Common myeloid progenitor, CD34-positive (primary cell): ENCODE results near the gene PAX3.

Source experiments
- CTCF ChIA-PET: fragments of 350-600 bp; sonication (Branson Sonifier 250); formaldehyde crosslinking; loops from one replicate; lab custom pipeline; 2021; ENCODE audit warnings: antibody characterized with exemption; lab: Charles Lee
- POLR2A ChIA-PET: fragments of 350-600 bp; sonication (Branson Sonifier 250); formaldehyde crosslinking; loops from one replicate; lab custom pipeline; 2021; ENCODE audit warnings: antibody characterized with exemption; lab: Charles Lee
- DNase-seq, 3 donors: peaks; one replicate each; pipeline versions ENCODE4 v3.0.0 to v3.0.0-alpha.2; 2013
- H3K27ac ChIP-seq, 2 experiments: 1 replicate in 1 of 2; 2 replicates in 1 of 2; pipeline ENCODE4 v1.7.0; 2013; ENCODE audit warnings: inconsistent platforms in 2 of 2, low read length in 2 of 2, mild to moderate bottlenecking in 2 of 2, low read depth in 1 of 2, moderate library complexity in 1 of 2; ENCODE audit not compliant: severe bottlenecking in 2 of 2, insufficient read depth in 1 of 2, poor library complexity in 1 of 2
- H3K27me3 ChIP-seq, 5 experiments: replicated peaks in 2 of 5; 1 replicate in 3 of 5; 2 replicates in 2 of 5; pipeline versions ENCODE4 v1.6.1 to v1.7.0; 2013; ENCODE audit warnings: low read length in 4 of 5, mild to moderate bottlenecking in 2 of 5, moderate library complexity in 2 of 5, inconsistent platforms in 1 of 5; ENCODE audit not compliant: insufficient read depth in 5 of 5, control insufficient read depth in 4 of 5
- H3K36me3 ChIP-seq, 4 experiments: 1 replicate in 2 of 4; 2 replicates in 2 of 4; pipeline versions ENCODE4 v1.6.1 to v1.7.0; 2013; ENCODE audit warnings: low read length in 3 of 4, control low read depth in 1 of 4, mild to moderate bottlenecking in 1 of 4; ENCODE audit not compliant: control insufficient read depth in 4 of 4, insufficient read depth in 4 of 4
- H3K4me1 ChIP-seq, 4 experiments: 1 replicate in 3 of 4; 2 replicates in 1 of 4; pipeline versions ENCODE4 v1.6.1 to v1.7.1; 2013; ENCODE audit warnings: low read length in 3 of 4, mild to moderate bottlenecking in 3 of 4, control low read depth in 1 of 4, inconsistent platforms in 1 of 4, moderate library complexity in 1 of 4; ENCODE audit not compliant: control insufficient read depth in 4 of 4, insufficient read depth in 4 of 4; ENCODE audit errors: control extremely low read depth in 1 of 4
- H3K4me3 ChIP-seq, 7 experiments: 1 replicate in 4 of 7; 2 replicates in 3 of 7; pipeline versions ENCODE4 v1.5.1 to v1.7.0; 2013; ENCODE audit warnings: mild to moderate bottlenecking in 7 of 7, low read length in 6 of 7, moderate library complexity in 6 of 7, inconsistent platforms in 2 of 7, low read depth in 2 of 7, control low read depth in 1 of 7; ENCODE audit not compliant: insufficient read depth in 4 of 7, control insufficient read depth in 1 of 7; ENCODE audit errors: extremely low read depth in 1 of 7
- H3K9me3 ChIP-seq, 5 experiments: 1 replicate in 4 of 5; 2 replicates in 1 of 5; pipeline versions ENCODE4 v1.6.1 to v1.7.1; 2013; ENCODE audit warnings: low read length in 4 of 5, mild to moderate bottlenecking in 2 of 5, inconsistent platforms in 1 of 5, low read depth in 1 of 5, moderate library complexity in 1 of 5; ENCODE audit not compliant: control insufficient read depth in 4 of 5, insufficient read depth in 2 of 5; ENCODE audit errors: control extremely low read depth in 1 of 5
- WGBS: methylation state at CpG from one replicate; pipeline ENCODE4 v1.1.5; 2013; ENCODE audit not compliant: insufficient coverage; 5-methylcytosine and 5-hydroxymethylcytosine counted together

Gene PAX3

DNA sequence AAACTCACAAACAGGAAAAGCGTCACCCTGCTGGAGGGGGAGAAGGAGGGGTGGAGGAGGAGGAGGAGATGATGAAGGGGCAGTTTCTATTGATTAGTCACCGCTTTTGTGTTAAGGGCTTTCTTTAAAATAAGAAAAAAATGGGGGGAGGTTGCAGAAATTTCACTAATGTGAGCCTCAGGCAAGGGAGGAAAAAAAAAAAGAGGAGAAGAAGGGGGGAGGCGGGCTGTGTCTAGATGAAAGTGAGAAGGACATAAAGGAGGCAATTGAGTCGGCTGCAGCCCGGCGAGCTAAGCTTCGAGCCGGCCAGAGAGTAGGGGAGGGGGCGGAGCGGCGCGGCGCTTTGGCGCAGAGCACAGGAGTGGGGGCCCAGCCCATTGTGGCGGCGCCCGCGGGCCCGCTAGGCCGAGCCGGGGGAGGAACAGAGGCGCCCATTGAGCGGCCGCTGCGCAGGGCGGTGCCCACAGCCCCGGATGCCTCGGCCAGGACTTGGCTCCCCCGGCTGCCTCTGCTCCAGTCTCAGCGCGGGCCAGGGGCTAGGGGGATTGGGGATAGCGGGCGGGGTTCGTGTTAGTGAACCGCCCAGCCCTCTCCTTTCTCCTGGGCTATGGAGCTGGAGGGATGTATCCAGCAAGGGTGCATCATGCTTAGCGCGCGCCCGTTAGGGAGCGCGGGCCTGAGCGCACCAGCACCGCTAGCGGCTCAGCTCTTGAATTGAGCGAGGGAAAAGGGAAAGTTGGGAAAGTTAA lies 7.9 kb downstream of the PAX3 start:
- no peaks in the 10 kb centered on the region for H3K36me3 ChIP-seq
- no peak overlapping the region for H3K4me3 ChIP-seq
- H3K27ac ChIP-seq = no peak overlapping the region
- POLR2A ChIA-PET = no interaction called here
- CTCF ChIA-PET = interaction anchor here (1.6 to 3.0 kb wide), 2 partner anchors 11 to 23 kb away, joined by 7 to 11 read pairs; no protein-coding TSS in a partner anchor
- WGBS = 5% methylated on average over 19 of the region's 45 CpGs
- H3K9me3 ChIP-seq = no peaks in the 10 kb centered on the region
- no peak for DNase-seq
- peaks cover 0 to 8% (median 6%) of the 10 kb centered on the region in 4 experiments for H3K4me1 ChIP-seq
- H3K27me3 ChIP-seq = peaks cover 44 to 100% (median 66%) of the 10 kb centered on the region in 5 experiments

DNA sequence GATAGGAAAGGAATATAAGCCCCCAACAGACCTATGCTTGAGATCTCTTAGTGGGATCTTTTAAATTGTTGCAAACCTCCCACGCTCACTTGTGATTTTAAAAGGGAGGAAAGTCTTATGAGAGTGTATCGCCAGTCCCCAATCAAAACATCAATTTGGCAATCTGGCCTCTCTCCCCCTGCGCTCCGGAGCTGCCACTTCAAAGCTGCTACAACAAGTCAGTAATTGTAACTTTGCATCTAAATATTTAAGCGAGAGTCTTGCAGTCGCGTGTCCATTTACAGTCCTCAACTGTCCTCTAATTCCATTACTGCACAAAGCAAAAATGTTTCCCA lies 8.4 kb downstream of the PAX3 start:
- WGBS = no CpG with 5 or more reads among the region's 7 CpGs
- Histone ChIP-seq H3K27ac (no peak overlapping the region), H3K4me3 (no peak overlapping the region), H3K9me3 (no peaks in the 10 kb centered on the region), H3K4me1 (peaks cover 0 to 3% (median 1%) of the 10 kb centered on the region in 4 experiments), H3K27me3 (peaks cover 44 to 100% (median 64%) of the 10 kb centered on the region in 5 experiments), H3K36me3 (no peaks in the 10 kb centered on the region)
- DNase-seq = peak in 1 of 3 donors; percentile 22
- CTCF ChIA-PET = no interaction called here
- POLR2A ChIA-PET = no interaction called here

DNA sequence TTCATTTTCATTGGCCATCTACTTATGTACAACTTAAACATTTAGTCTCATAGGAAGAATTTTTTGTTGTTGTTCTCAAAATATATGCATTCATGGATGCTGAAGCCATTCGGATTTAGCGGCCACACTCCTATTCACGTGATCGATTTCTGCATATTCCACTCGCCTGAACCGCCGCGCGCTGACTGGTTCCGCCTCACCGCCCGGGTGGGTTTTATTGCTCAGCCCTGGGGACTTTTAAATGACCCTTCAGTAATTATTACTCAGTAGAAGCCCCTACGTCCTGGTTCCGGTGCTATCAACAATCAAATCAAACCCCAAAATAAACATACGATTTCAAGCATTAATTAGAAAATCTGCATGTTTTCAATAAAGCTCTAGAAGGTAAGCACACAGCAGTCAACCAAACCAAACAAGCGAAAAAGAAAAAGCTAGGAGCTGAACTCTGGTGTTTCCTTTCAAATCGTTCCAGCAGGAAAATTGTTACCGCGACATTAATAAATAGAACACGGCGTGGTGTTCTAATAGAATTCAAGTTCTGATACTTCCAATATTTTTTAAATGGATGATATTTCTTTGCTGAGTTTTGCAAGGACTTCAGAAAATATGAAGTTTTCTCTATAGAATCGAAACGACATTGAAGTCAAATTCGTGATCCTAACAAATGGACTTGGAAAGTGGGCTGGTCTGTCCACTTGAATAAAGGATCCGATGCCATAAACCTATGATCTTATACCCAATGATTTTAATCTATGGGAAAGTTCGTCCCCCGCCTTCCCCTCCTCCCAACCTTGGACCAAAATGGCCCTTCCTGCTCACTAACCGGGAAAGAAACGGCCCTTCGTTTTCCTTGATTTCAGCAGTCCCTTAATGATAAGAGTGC lies 9.3 kb downstream of the PAX3 start:
- Histone ChIP-seq H3K36me3 (no peaks in the 10 kb centered on the region), H3K4me1 (no peaks in the 10 kb centered on the region), H3K9me3 (no peaks in the 10 kb centered on the region), H3K27ac (no peak overlapping the region), H3K4me3 (no peak overlapping the region), H3K27me3 (peaks cover 44 to 100% (median 68%) of the 10 kb centered on the region in 5 experiments)
- no peak for DNase-seq
- 17% methylated on average over 24 of the region's 30 CpGs for WGBS
- POLR2A ChIA-PET = no interaction called here
- CTCF ChIA-PET = interaction anchor here (1.2 kb wide), 2 partner anchors 14 to 24 kb away, joined by 4 read pairs; no protein-coding TSS in a partner anchor

DNA sequence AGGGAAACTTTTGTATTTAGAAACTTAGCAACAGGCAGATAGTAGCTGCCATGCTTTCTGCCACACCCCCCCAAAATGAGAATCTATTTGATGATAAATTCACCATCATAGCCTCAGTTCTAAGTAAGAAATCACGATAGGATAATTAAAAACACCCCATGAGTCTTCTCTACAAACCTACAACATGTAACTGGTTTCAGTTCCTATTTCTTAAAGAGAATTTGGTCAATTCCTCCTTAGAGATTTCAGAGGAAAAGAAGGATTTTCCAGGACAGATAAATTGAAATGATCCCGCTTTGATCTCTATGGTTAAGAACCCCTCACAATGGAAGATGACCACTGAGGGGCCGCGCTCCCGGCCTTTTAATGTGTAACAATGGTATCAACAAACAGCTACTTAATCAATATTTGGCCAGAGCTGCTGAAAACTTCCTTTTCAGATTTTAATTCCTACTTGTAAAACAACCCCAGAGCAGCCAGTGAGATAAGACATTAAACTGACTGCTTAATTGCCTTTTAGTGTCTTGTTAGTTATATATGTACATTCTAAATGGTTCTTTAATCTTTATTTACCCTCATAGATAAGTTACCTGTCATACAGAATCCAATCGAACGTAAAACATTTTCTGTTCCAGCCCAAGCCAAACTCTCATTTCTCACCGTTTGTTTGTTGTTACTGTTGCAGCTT lies 10.1 kb downstream of the PAX3 start:
- no peaks in the 10 kb centered on the region for H3K4me1 ChIP-seq
- peak in 1 of 3 donors; percentile 13 for DNase-seq
- no peak overlapping the region for H3K27ac ChIP-seq
- no peaks in the 10 kb centered on the region for H3K36me3 ChIP-seq
- H3K9me3 ChIP-seq = no peaks in the 10 kb centered on the region
- WGBS = 14% methylated on average over 4 of the region's 8 CpGs
- peaks cover 42 to 100% (median 68%) of the 10 kb centered on the region in 5 experiments for H3K27me3 ChIP-seq
- CTCF ChIA-PET = interaction anchor here (1.2 kb wide), 2 partner anchors 15 to 25 kb away, joined by 4 read pairs; no protein-coding TSS in a partner anchor
- H3K4me3 ChIP-seq = no peak overlapping the region
- POLR2A ChIA-PET = no interaction called here

DNA sequence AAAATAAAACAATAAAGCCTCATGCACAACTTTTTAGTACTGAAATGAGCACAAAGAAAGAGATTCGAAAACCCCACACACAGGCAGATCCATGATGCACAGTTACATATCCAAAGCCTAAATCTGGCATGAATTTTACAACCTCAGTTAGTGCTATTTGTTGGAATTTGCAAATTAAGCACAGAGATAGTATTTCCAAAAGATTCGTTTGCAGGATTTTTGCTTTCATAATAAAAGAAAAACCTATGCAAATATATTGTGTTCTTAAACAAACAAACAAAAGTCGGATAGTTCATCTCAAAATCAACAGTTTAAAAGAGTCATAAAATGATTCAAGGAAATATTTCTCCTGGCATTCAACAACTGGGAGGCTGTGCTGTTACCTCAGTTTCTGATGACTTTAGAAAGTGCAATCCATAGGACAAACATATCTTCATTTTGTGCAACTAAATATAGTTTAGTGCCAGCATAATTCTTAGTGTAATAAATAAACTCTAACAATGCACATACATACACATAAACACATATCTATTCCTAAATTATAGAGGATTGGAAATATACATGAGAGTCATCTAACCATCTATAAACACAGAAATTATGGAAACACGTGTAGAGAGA lies 10.8 kb downstream of the PAX3 start:
- DNase-seq = no peak
- WGBS = no CpG with 5 or more reads among the region's 4 CpGs
- Histone ChIP-seq H3K4me3 (no peak overlapping the region), H3K27ac (no peak overlapping the region), H3K4me1 (no peaks in the 10 kb centered on the region), H3K9me3 (peaks cover 0 to 1% (median 0%) of the 10 kb centered on the region in 5 experiments), H3K36me3 (no peaks in the 10 kb centered on the region), H3K27me3 (peaks cover 39 to 100% (median 70%) of the 10 kb centered on the region in 5 experiments)
- POLR2A ChIA-PET = no interaction called here
- CTCF ChIA-PET = interaction anchor here (1.2 kb wide), 1 partner anchor 16 kb away, joined by 4 read pairs; no protein-coding TSS in a partner anchor

DNA sequence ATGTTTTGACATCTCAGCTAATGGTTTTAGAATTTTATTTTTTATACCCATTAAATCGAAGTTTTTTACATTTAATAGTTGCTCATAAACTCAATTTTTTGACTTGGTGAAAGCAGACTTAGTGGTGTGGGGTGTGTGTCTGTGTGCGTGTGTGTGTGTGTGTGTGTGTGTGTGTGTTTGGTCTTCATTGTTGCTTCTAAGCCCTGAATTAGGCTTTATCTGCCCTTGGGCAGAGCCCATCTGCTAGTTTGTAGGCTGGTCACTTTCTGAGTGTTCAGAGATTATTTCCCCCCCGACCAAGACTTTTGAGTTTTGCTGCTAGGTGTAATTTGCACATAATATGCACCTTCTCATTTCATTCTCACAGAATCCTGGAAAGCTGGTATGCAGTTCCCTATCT lies 14.3 kb downstream of the PAX3 start:
- CTCF ChIA-PET = interaction anchor here (0.7 to 0.9 kb wide), 2 partner anchors 8 to 16 kb away, joined by 3 read pairs; no protein-coding TSS in a partner anchor
- H3K9me3 ChIP-seq = peaks cover 0 to 1% (median 0%) of the 10 kb centered on the region in 5 experiments
- 71% methylated on average over 1 of the region's 3 CpGs for WGBS

More for the DNA sequence above, 14.3 kb downstream of the PAX3 start:
- Histone ChIP-seq H3K27ac (no peak overlapping the region), H3K4me1 (no peaks in the 10 kb centered on the region), H3K4me3 (no peak overlapping the region), H3K36me3 (no peaks in the 10 kb centered on the region), H3K27me3 (peaks cover 26 to 80% (median 47%) of the 10 kb centered on the region in 5 experiments)
- POLR2A ChIA-PET = no interaction called here
- no peak for DNase-seq
